Thoracic aorta (tissue), 2 donors: ENCODE measurements around the gene XPR1. TPM values are rescaled to one million over a fixed set of nuclear protein-coding genes. Genes with fewer than 3 reads are reported as not detected.

Source experiments
- ATAC-seq: fragments of 150-250 bp; one replicate; pipeline ENCODE4 v1.8.0; 2017; ENCODE audit warnings: low read depth; ENCODE audit not compliant: insufficient number of reproducible peaks, low FRiP score
- DNase-seq: peaks from one replicate; pipeline ENCODE4 v3.0.0-alpha.2; 2020; ENCODE audit warnings: low spot score
- H3K27ac ChIP-seq, 2 donors: fragments of 200-600 bp; sonication (generic); 1 replicate in 1 of 2; 2 replicates in 1 of 2; pipeline ENCODE4 v1.5.1; 2016; ENCODE audit warnings: mild to moderate bottlenecking in 2 of 2, moderate library complexity in 2 of 2
- H3K27me3 ChIP-seq: fragments of 200-600 bp; sonication (generic); replicated peaks from 2 replicates; pipeline ENCODE4 v1.6.0; 2016; ENCODE audit warnings: mild to moderate bottlenecking; ENCODE audit not compliant: insufficient read depth
- H3K36me3 ChIP-seq: fragments of 200-600 bp; sonication (generic); one replicate; pipeline ENCODE4 v1.5.1; 2016
- H3K4me1 ChIP-seq, 2 donors: fragments of 200-600 bp; sonication (generic); 1 replicate in 1 of 2; 2 replicates in 1 of 2; pipeline versions ENCODE4 v1.5.1 to v1.6.0; 2016; ENCODE audit warnings: low read depth in 2 of 2, mild to moderate bottlenecking in 1 of 2; ENCODE audit not compliant: control insufficient read depth in 1 of 2
- H3K4me3 ChIP-seq: fragments of 200-600 bp; sonication (generic); 2 replicates; pipeline ENCODE4 v1.5.1; 2016; ENCODE audit warnings: mild to moderate bottlenecking
- H3K9me3 ChIP-seq: fragments of 200-600 bp; sonication (generic); 2 replicates; pipeline ENCODE4 v1.5.1; 2016
- total RNA-seq, 2 donors: library from RNA; depleted of rRNA; stranded (reverse); fragments of >200 nt; gene quantifications; one replicate each; pipeline versions ENCODE4 v1.1.0 to v1.2.3, GENCODE V29; 2016
- TF ChIP-seq, protein P1 (sequence below): fragments of 200-600 bp; sonication (generic); IDR thresholded peaks from one replicate; pipeline ENCODE4 v1.5.1; 2019; ENCODE audit warnings: antibody characterized with exemption

XPR1 gene
- total RNA-seq, 2 donors from 2014 or later = 29.1 to 42.8 TPM

DNA sequence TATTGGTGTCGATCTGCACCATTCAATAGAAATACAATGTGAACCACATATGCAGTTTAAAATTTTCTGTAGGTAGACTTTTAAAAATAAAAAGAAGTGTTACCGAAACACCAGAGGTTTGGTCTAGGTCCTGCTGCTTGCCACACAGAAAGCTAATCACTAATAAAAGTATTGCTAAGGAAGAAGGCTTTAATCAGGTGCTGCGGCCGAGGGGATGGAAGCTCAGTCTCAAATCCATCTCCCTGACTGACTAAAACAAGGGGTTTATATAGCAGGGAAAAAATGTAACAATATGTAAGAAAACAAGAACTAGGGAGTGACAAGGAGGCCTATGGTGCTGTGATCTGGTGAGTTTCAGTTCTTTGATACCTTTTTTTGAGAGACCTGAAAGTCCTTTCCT, 99.3 kb downstream of the XPR1 start:
- ATAC-seq = no peak
- no peak overlapping the region for H3K27ac ChIP-seq
- TF ChIP-seq, protein P1, sequence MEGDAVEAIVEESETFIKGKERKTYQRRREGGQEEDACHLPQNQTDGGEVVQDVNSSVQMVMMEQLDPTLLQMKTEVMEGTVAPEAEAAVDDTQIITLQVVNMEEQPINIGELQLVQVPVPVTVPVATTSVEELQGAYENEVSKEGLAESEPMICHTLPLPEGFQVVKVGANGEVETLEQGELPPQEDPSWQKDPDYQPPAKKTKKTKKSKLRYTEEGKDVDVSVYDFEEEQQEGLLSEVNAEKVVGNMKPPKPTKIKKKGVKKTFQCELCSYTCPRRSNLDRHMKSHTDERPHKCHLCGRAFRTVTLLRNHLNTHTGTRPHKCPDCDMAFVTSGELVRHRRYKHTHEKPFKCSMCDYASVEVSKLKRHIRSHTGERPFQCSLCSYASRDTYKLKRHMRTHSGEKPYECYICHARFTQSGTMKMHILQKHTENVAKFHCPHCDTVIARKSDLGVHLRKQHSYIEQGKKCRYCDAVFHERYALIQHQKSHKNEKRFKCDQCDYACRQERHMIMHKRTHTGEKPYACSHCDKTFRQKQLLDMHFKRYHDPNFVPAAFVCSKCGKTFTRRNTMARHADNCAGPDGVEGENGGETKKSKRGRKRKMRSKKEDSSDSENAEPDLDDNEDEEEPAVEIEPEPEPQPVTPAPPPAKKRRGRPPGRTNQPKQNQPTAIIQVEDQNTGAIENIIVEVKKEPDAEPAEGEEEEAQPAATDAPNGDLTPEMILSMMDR = no peak
- DNase-seq = no peak
- H3K4me3 ChIP-seq = no peak overlapping the region
- H3K36me3 ChIP-seq = no peaks in the 10 kb centered on the region
- H3K27me3 ChIP-seq = no peaks in the 10 kb centered on the region
- peaks cover 7% of the 10 kb centered on the region for H3K9me3 ChIP-seq
- no peaks in the 10 kb centered on the region for H3K4me1 ChIP-seq

GRCh38 chr1:180732866-180733265, 101.0 kb downstream of the XPR1 start:
- Histone ChIP-seq H3K4me3 (no peak overlapping the region), H3K9me3 (peaks cover 7% of the 10 kb centered on the region), H3K27me3 (no peaks in the 10 kb centered on the region), H3K36me3 (no peaks in the 10 kb centered on the region), H3K4me1 (no peaks in the 10 kb centered on the region), H3K27ac (no peak overlapping the region)
- ATAC-seq (no peak), DNase-seq (no peak)
- TF ChIP-seq, protein P1 = no peak

- DNase-seq (no peak), ATAC-seq (no peak)
- Histone ChIP-seq H3K27me3 (no peaks in the 10 kb centered on the region), H3K36me3 (no peaks in the 10 kb centered on the region), H3K9me3 (peaks cover 7% of the 10 kb centered on the region), H3K4me3 (no peak overlapping the region), H3K27ac (no peak overlapping the region), H3K4me1 (no peaks in the 10 kb centered on the region)
- TF ChIP-seq, protein P1 = no peak
These were observed 102.5 kb downstream of the XPR1 start for GRCh38 chr1:180734366-180734765.

DNA sequence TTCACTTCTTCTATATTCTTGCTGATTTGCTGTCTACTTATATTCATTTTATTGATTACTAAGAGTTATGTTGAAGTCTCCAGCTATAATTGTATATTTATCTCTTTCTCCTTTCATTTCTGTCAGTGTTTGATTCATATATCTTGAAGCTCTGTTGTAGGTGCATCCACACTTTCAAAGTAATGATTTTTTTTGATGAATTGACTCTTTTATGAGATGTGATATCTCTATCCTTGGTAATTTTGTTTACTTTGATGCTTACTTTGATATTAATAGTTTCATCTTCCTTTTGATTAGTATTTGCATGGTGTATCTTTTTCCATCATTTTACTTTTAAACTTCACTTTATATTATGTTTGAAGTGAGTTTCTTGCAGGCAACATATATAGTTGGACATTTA, 110.8 kb downstream of the XPR1 start:
- Histone ChIP-seq H3K4me3 (no peak overlapping the region), H3K27ac (no peak overlapping the region), H3K4me1 (no peaks in the 10 kb centered on the region), H3K36me3 (no peaks in the 10 kb centered on the region), H3K27me3 (no peaks in the 10 kb centered on the region), H3K9me3 (peaks cover 15% of the 10 kb centered on the region)
- no peak for ATAC-seq
- no peak for DNase-seq
- TF ChIP-seq, protein P1 = no peak

DNA sequence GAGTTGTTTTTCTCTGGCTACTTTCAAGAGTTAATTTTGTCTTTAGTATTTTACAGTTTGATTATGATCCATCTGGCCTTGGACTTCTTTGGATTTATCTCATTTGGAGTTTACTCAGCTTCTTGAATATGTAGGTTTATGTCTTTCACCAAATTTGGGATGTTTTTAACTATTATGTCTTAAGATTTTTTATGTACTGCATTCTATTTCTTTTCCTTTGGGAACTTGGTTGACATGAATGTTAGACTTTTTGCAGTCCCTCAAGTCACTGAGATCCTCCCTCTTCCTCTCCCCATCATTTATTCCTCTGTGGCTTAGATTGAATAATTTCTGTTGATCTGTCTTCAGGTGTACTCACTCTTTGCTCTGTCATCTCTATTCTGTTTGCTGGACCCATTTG, 112.0 kb downstream of the XPR1 start:
- Histone ChIP-seq H3K9me3 (peaks cover 15% of the 10 kb centered on the region), H3K4me3 (no peak overlapping the region)
- TF ChIP-seq, protein P1 = no peak

More for the DNA sequence above, 112.0 kb downstream of the XPR1 start:
- DNase-seq (no peak), ATAC-seq (no peak)
- H3K27me3 ChIP-seq = no peaks in the 10 kb centered on the region
- H3K27ac ChIP-seq = no peak overlapping the region
- H3K36me3 ChIP-seq = no peaks in the 10 kb centered on the region
- H3K4me1 ChIP-seq = no peaks in the 10 kb centered on the region
